ENCODE results near the gene ZNF311. TPM values are rescaled to one million over a fixed set of nuclear protein-coding genes. Genes with fewer than 3 reads are reported as not detected.

ZNF311 gene
- total RNA-seq, 4 donors from 2014 or later, result 0.11 TPM; not detected in 3

GRCh38 chr6:28981833-28982475 is 23.2 kb downstream of the ZNF311 start:
- in situ Hi-C loops (cut with MboI; ENCODE audit: low sequenced_read_pairs in 4 of 4), result loop anchor here in 1 of 4 donors (10.0 kb wide), 1 partner anchor 47 kb away; no protein-coding TSS in a partner anchor
- TF ChIP-seq, protein P1, sequence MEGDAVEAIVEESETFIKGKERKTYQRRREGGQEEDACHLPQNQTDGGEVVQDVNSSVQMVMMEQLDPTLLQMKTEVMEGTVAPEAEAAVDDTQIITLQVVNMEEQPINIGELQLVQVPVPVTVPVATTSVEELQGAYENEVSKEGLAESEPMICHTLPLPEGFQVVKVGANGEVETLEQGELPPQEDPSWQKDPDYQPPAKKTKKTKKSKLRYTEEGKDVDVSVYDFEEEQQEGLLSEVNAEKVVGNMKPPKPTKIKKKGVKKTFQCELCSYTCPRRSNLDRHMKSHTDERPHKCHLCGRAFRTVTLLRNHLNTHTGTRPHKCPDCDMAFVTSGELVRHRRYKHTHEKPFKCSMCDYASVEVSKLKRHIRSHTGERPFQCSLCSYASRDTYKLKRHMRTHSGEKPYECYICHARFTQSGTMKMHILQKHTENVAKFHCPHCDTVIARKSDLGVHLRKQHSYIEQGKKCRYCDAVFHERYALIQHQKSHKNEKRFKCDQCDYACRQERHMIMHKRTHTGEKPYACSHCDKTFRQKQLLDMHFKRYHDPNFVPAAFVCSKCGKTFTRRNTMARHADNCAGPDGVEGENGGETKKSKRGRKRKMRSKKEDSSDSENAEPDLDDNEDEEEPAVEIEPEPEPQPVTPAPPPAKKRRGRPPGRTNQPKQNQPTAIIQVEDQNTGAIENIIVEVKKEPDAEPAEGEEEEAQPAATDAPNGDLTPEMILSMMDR (IDR thresholded peaks at IDR 0.05 in 4 of 5, conservative IDR thresholded peaks at IDR 0.05 in 1 of 5), result no peak
- no peak for TF ChIP-seq POLR2A (IDR thresholded peaks at IDR 0.05)
- ATAC-seq (peak; percentile 80 to 84), DNase-seq (peak; percentile 44 to 74)
- Histone ChIP-seq H3K27me3 (peaks cover 3 to 10% (median 9%) of the 10 kb centered on the region in 3 donors), H3K4me3 (peak overlapping the region; percentile 60 to 70 (median 62)), H3K9me3 (no peaks in the 10 kb centered on the region), H3K27ac (peak overlapping the region; percentile 57 to 77 (median 66)), H3K36me3 (no peaks in the 10 kb centered on the region), H3K4me1 (peaks cover 0 to 3% of the 10 kb centered on the region in 2 donors)
- intact Hi-C loops (cut with DNase I; ENCODE audit: low total_unique reads), result loop anchor here (1.0 to 10.0 kb wide), 5 partner anchors 39 to 1510 kb away; partner anchors contain the start of genes TRIM27 and ZNF184

GRCh38 chr6:28981431-28981832 is 23.7 kb downstream of the ZNF311 start:
- no peak for TF ChIP-seq POLR2A (IDR thresholded peaks at IDR 0.05)
- TF ChIP-seq, protein P1 (IDR thresholded peaks at IDR 0.05 in 4 of 5, conservative IDR thresholded peaks at IDR 0.05 in 1 of 5), result no peak
- Histone ChIP-seq H3K36me3 (no peaks in the 10 kb centered on the region), H3K9me3 (no peaks in the 10 kb centered on the region), H3K4me3 (peak overlapping the region; percentile 60 to 70 (median 62)), H3K27me3 (peaks cover 3 to 14% (median 9%) of the 10 kb centered on the region in 3 donors), H3K4me1 (peaks cover 0 to 3% of the 10 kb centered on the region in 2 donors), H3K27ac (peak overlapping the region; percentile 55 to 77 (median 58))
- DNase-seq (no peak), ATAC-seq (peak; percentile 31 to 53)
- intact Hi-C loops (cut with DNase I; ENCODE audit: low total_unique reads) (loop anchor here (5.0 to 10.0 kb wide), 2 partner anchors 57 to 1509 kb away; partner anchors contain the start of genes TRIM27 and ZNF184), in situ Hi-C loops (cut with MboI; ENCODE audit: low sequenced_read_pairs in 4 of 4) (loop anchor here in 1 of 4 donors (10.0 kb wide), 1 partner anchor 47 kb away; no protein-coding TSS in a partner anchor)

DNA sequence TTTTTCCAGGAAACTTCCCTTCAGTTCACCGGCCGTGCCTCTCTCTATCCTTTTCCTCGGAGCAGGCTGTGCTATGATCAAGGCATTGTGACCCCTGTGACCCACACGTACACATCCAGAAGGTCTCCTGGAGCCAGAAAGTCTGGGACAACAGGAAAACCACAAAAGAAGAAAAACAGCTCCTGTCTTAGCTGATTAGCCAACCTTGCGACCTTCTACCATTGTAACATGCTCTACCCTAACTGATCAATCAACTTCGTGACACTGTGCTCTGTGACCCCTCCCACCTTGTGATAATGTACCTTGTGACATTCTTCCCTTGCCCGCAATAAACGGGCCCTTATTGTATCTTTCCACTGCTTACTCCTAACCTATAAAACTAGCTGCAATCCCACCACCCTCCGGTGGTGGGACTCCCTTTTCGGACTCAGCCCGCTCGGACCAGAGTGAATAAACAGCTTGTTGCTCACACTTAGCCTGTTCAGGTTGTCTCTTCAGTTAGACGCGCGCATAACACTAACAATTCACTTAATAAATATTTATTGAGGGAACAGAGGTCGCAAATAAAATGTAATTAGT is 24.2 kb downstream of the ZNF311 start:
- TF ChIP-seq POLR2A (IDR thresholded peaks at IDR 0.05), result no peak
- TF ChIP-seq, protein P1 (IDR thresholded peaks at IDR 0.05 in 4 of 5, conservative IDR thresholded peaks at IDR 0.05 in 1 of 5), result no peak
- intact Hi-C loops (cut with DNase I; ENCODE audit: low total_unique reads) (loop anchor here (5.0 to 10.0 kb wide), 2 partner anchors 56 to 1509 kb away; partner anchors contain the start of genes TRIM27 and ZNF184), in situ Hi-C loops (cut with MboI; ENCODE audit: low sequenced_read_pairs in 4 of 4) (loop anchor here in 1 of 4 donors (10.0 kb wide), 1 partner anchor 46 kb away; no protein-coding TSS in a partner anchor)
- H3K27ac ChIP-seq, result peak overlapping the region in 3 of 4 donors; percentile 55 to 77 (median 59)
- H3K4me1 ChIP-seq, result peaks cover 0 to 3% of the 10 kb centered on the region in 2 donors
- H3K9me3 ChIP-seq, result no peaks in the 10 kb centered on the region
- peak in 1 of 2 donors; percentile 25 for ATAC-seq
- H3K4me3 ChIP-seq, result peak overlapping the region; percentile 60 to 70 (median 62)
- H3K27me3 ChIP-seq, result peaks cover 3 to 17% (median 9%) of the 10 kb centered on the region in 3 donors
- no peak for DNase-seq
- no peaks in the 10 kb centered on the region for H3K36me3 ChIP-seq

GRCh38 chr6:28980137-28980851 is 24.8 kb downstream of the ZNF311 start:
- Histone ChIP-seq H3K4me3 (peak overlapping the region; percentile 60 to 70 (median 62)), H3K9me3 (no peaks in the 10 kb centered on the region), H3K36me3 (no peaks in the 10 kb centered on the region), H3K27me3 (peaks cover 7 to 17% (median 9%) of the 10 kb centered on the region in 3 donors), H3K4me1 (peaks cover 0 to 3% of the 10 kb centered on the region in 2 donors), H3K27ac (peak overlapping the region in 1 of 4 donors; percentile 59)
- intact Hi-C loops (cut with DNase I; ENCODE audit: low total_unique reads), result loop anchor here (5.0 to 10.0 kb wide), 2 partner anchors 55 to 1508 kb away; partner anchors contain the start of genes TRIM27 and ZNF184
- no peak for ATAC-seq
- TF ChIP-seq POLR2A (IDR thresholded peaks at IDR 0.05), result no peak
- TF ChIP-seq, protein P1 (IDR thresholded peaks at IDR 0.05 in 4 of 5, conservative IDR thresholded peaks at IDR 0.05 in 1 of 5), result no peak
- DNase-seq, result no peak
- in situ Hi-C loops (cut with MboI; ENCODE audit: low sequenced_read_pairs in 4 of 4), result loop anchor here in 1 of 4 donors (10.0 kb wide), 1 partner anchor 45 kb away; no protein-coding TSS in a partner anchor

Data from gastrocnemius medialis (tissue), 4 donors.